HG03354 (cell line): Measurements from ENCODE around the gene SNCB.

ENCODE experiments used
- ATAC-seq: cut with Tn5 transposase; IDR thresholded peaks from one replicate; pipeline ENCODE4 v1.9.1; 2021; ENCODE audit warnings: mild to moderate bottlenecking; ENCODE audit not compliant: unreplicated experiment, poor library complexity, severe bottlenecking

SNCB gene

DNA sequence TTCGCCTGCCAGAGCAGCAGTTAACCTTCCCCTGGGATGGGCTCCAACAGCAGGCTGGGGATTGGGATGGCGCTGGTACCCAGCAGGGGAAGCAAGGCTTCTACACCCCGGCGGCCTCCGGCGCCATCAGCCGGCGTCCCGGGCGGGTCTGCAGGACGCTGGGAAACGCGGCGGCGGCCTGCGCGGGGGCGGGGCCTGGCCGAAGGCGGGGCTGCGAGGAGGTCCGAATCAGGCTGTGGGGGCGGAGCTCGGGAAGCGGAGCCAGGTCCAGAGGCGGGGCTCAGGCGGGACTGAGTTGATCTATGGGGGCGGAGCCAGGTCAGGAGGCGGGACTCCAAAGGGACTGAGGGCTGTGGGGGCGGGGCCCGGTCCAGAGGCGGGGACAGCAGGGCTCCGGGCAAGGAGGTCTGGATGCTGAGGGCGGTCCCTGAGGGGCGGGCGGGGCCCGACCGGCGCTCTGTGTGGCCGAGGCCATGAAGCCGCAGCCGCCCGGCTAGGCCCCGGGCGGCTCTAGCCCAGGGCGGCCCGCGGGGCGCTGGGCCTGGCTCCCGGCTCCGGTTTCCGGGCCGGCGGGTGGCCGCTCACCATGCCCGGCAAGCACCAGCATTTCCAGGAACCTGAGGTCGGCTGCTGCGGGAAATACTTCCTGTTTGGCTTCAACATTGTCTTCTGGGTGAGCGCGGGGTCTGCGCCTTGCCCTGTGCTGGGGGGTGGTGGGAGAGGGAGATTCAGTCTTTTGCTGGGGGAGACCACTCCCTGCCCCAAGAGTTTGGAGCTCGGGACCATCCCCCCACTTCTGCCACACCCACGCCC lies 16.9 kb upstream of the SNCB start, which contains the start of gene TSPAN17:
TSS of gene TSPAN17 (plus strand) at position 455 of the 813 bp plus-strand sequence. CDS start at position 587, 132 bp downstream.
- ATAC-seq = peak; percentile 92

DNA sequence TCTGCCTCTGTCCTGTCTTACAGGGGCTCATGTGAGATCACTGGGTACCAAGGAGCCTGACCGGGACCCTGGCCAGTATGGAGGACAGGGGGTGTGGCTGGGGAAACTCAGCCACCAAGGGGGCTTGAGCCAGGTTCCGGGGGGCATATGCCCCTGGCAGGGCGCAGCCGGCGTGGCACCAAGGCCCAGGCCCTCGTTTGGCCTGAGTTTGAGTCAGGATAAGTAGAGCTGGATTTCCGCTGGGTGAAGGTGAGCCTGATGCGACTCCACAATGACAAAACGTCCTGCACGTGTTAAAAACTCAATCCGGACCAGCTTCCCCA lies 16.3 kb upstream of the SNCB start:
- ATAC-seq = no peak

DNA sequence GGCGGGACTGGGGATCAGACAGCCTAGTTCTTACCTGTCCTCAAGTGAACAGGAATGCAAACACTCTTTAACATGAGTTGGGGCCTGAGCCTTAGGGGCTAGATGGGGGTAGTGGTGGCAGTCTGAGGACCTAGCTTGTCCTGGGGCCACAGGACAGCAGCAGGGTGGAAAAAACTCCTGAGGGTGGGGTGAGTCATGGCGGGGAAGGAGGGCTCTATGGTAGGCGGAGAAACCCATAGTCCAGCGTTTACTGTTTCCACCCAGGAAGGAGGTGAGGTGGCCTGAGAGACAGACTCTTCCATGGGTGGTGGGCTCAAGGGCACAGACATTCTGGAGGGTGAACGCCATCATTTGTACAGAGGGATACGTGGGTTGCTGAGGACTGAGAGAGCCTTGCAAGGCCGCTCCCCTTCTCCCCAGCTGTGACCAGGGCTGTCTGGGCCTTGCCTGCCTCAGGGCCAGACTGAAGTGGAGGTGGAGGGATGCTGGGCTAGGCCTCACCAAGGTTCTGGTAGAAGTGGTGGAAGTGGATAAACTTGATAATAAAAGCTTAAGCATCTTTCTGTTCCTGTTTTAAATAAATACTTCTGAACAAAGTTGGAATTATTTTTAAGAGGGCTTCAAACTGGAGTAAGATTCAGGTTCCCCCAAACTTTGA lies 15.8 kb upstream of the SNCB start:
- no peak for ATAC-seq

DNA sequence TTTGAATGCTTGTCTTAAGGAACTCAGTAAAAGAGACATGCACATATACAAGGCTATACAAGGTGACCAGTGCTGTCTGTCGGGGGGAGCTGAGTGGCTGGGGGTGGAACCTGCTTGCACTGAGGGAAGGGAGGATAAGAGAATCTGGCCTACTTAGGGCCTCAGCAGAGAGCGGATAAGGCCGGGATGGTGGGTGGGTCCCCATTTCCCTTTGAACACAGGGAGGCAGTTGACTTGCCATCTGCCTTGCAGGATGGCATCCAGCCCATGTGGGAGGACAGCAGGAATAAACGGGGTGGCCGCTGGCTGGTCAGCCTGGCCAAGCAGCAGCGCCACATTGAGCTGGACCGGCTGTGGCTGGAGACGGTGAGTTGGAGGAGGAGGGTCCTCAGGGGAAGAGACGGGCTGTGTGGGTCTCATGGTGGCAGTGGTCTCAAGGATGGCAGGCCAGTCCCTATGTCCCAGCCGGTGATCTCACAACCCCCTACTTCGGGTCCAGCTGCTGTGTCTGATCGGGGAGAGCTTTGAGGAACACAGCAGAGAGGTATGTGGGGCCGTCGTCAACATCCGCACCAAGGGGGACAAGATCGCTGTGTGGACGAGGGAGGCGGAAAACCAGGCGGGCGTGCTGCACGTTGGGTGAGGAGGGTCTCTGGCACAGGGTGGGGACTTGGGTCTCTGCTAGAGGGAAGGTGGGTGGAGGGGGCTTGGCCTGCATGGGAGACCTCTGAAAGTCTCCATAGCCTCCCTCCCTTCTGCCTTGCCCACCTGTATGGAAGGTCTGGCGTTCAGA lies 14.7 kb upstream of the SNCB start:
- no peak for ATAC-seq

DNA sequence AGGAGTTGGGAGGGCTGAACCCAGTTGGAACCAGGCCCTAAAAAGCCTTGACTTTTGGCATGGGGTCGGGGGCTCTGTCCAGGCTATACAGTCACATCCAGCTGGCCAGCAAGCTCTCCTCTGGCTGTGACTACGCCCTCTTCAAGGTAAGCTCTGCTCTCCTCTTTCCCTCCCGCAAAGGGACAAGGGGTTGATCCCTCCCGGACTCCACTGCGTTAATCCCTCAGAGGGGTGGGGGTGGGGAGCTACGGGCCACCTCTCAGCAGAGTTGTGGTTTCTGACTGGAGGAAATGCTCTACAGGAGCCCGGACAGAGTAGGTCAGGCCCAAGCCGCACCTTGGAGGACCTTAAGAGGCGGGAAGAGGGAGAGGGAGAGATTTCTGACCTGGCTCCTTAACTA lies 14.0 kb upstream of the SNCB start:
- no peak for ATAC-seq

DNA sequence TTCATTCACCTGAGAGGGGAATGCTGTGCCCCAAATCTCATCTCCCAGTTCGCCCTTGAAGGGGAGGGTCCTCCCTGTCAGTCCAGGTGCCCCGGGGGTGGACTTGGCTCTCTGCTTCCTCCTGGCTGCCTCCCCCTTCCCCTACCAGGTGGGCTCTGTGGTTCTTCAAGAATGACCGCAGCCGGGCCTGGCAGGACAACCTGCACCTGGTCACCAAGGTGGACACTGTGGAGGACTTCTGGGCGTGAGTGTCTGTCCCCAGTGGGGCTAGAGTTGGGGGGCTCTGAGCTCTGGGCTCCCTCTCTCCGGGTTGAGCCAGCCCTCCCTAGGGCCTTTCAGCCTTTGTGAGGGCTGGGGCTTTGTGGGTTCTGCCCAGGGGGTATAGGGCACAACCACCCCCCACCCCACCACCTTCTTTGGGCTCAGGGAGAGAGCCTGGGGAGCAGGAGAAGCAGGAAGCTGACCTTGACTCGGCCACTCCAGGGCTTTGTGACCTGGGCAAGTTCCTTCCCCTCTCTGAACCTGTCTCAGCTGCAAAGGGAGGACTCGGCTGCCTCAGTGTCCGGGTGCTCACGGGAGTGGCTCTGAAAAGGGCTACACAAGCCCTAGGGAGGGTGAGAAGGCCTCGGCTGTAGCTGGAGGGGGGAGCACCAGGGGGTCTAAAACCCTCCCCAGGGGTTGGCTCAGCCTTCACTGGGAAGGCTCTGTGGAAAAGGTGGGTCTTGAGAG lies 13.3 kb upstream of the SNCB start:
- ATAC-seq = no peak

DNA sequence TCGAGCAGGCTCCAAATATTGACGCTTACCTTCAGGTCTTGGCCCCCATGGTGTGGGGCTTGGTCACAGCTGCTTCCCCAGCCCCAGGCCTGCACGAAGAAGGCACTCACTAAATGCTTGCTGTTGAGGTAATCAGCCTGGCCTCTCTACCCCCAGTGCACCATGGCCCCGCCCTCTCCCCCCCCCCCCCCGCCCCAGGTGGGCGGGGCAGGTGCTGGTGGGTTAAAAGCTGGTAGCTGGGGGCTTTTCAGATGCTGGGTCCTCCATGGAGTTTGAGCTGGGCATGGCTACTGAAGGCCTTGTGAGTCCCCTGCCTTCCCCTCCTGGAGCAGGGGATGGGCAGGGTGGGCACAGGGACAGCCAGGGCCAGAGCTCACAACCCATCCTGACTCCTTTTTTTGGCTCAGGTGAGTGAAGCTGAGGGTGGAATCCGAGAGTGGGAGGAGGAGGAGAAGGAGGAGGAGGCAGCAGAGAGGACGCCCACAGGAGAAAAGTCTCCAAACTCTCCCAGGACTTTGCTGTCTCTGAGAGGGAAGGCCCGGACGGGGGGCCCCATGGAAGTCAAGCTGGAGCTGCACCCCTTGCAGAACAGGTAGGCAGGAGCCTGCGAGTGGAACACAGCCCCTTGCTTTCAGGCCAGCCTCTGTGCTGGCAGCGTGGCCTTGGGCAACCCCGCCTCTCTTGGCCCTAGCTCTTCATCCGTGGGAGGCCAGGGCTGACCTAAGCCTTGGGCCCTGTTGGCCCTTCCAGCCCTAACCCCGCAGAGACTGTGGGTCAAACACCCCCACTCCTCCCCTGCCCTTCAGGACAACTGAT lies 12.5 kb upstream of the SNCB start:
- ATAC-seq = no peak

DNA sequence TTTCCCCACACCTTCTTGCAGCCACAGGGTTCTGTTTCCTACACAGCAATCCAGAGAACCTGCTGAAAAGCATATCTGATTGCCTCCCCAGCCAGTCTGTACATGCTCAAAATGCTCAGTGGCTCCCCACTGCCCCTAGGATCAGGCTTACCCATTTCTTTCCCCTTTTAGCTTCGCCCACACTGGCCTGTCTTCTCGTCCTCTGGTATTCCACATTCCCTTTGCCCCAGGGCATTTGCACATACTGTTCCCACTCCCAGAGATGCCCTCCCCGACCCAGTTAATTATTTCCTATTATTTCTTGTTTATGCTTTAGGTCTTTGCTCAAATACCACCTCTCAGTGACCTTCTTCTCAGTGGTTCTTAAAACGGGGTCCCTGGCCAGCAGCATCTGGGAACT lies 10.3 kb upstream of the SNCB start:
- ATAC-seq = no peak

DNA sequence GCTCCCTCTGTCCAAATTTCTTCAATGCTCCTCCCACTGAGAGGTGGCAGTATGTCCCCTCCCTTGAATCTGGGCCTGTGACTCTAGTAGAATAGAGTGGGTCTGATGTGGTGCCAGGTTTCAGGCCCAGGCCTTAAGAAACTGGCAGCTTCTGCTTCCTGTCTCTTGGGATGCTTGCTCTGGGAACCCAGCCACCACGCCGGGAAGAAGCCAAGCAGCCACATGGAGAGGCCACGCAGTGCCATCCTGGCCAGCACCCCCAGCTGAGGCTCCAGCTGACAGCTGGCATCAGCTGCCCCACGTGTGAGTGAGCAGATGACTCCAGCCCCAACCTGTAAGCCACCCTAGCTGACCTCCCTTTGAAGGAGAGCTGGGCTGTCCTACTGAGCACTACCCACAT lies 9.6 kb upstream of the SNCB start:
- no peak for ATAC-seq

DNA sequence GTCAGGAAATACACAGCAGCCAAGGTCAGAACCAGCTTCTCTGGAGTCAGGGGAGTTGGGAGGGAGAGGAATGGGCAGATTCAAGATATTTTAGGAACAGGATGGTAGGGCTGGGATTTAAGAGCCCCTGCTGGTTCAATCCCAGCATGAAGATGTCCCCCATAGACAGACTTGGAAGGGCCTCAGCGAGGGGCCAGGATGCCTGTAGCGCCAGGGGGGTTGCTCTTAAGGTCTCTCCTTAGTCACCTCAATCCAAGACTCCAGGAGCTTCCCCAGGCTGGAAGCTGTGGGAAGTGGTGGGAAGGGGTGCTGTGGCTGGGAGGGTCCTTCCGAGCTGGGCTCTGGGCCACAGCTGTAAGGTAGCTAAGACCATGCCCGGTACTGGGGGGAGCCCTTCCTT lies 8.9 kb upstream of the SNCB start:
- ATAC-seq = no peak

DNA sequence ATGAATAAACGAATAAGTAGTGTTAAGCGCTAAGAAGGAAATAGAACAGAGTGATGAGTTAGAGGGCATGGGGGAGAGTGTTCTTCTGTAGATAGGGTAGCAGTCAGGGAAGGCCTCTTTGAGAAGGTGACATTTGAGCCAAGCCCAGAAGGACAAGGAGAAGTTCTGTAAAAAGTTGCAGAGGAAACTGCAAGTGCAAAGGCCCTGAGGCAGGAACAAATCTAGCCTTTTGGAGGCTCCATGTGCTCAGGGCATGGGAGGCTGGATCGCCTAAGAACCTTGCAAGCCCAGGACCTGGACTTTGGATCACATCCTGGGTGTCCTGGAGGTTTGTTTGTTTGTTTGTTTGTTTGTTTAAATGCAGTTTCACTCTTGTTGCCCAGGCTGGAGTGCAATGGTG lies 8.1 kb upstream of the SNCB start:
- ATAC-seq = no peak

DNA sequence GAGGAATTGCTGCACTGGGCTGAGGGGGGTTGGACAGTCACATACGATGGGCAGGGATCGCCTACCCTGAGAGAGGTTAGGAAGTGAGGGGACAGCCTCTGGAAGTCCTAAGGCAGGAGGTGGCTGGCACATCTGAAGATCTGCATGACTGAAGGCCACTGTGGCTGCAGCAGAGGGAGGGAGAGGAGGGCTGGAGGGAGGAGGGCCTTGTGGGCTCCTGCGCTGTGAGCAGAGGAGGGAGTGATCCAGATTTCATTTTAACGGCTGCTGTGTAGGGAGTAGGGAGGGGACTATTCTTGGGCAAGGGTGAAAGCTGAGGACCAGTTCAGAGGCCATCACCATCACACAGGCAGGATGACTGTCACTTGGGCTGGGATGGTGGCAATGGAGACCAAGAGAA lies 7.2 kb upstream of the SNCB start:
- no peak for ATAC-seq

DNA sequence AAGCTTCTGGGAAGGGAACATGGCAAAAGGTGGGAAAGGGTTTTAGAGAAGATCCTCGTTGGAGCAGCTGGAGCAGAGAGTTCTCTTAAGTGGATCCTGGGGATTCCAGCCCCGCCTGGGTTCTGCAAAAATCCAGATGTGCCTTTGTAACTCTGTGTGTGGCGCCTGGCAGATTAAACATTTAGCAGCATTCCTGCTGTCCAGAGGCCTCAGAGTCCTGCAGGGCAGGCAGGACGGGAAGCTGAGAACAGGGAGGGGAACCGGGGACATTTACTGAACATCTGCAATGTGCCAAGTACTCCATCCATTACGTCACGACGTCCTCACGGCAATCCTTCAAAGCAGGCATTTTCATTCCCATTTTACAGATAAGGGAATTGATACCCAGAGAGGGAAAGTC lies 6.1 kb upstream of the SNCB start:
- no peak for ATAC-seq

DNA sequence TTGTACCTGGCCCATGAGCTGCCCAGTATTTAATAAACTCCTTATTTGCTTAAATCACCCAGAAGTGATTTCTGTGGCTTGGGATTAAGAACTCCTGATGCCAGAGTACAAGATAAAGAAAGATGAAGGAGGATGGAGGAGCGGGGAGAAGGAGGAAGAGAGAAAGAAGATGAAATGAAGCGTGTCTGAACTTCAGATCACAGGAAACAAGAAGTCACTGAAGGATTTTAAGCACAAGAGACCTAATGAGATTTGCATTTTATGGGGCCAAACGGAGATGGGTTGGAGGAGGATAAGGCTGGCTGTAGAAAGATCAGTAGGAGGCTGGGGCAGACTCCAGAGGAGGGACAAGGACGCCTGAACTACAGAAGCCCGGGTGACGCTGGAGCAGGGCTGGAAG lies 3.3 kb upstream of the SNCB start:
- ATAC-seq = no peak

DNA sequence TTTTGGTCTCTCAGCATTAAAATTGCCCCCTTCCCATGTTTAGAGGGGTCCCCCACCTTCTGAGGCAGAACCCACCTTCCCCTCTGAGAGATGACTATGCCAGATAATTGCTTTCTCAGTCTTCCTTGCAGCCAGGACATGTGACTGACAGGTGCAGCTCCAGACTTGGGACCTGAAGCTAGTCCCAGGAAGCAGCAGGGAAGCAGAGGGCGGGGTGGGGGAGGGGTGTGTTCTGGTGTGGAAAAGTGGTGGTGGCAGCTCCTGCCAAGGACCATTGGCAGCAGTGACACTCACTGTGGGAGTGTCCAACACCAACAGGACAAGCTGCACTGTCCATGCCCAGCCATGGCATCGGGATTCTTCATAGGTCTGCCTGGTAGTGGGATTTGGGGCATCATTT lies 2.4 kb upstream of the SNCB start:
- no peak for ATAC-seq

DNA sequence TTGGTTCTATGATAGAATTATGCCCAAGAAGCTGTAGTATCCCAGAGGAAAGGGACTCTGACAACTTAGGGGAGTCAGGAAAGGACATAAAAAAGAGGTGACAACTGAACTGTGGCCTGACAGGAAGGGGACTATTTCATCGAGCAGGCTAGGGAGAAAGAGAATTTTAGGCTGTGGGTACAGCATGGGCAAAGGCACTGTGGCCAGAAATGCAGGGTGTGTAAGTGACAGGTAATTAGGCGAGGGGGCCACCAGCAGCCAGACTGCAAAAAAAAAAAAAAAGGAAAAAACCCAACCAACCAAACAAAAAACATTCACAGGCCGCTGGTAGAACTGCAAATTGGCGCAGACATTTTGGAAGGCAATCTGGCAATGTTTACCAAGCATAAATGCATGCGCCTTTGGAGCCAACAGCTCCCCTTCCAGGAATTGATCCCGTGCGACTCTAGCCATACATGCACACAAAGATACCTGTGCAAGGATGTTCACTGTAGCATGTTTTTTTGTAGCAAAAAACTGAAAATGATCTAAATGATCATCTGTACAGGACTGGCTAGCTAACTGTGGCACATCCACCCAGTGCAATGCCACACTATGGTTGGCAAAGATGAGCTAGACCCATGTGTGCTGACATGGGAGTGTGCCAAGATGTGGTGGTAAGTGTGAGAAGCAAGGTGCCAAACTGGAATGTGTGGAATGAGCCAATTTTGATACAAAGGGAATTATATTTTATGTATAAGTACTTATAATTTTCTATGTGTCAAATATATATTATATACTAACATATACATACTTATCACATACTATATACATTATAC lies 1.3 kb upstream of the SNCB start:
- ATAC-seq = no peak

DNA sequence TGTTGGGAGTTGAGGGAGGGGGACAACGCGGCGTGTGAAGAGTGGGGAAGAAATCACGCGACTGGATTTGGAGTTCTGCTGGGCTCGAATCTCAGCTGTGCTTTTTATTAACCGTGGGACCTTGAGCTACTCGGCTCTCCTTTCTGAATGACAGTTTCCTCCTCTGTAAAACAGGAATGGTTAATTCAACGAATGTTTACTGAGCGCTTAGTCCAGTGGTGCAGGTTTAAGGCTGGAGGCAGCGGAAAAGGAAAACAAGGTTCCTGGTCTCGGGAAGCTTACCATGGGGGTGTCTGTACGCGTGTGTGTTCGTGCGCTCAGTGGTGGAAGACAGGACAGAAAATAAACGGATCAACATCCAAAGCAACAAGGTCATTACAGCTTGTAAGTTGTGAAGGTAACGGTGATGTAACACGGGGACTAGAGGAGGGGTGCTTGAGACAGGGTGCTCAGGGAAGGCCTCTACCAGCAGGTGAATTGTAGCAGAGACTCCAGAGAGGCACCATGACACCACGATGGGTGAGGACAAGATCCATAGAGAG lies 418 bp upstream of the SNCB start:
- ATAC-seq = no peak

DNA sequence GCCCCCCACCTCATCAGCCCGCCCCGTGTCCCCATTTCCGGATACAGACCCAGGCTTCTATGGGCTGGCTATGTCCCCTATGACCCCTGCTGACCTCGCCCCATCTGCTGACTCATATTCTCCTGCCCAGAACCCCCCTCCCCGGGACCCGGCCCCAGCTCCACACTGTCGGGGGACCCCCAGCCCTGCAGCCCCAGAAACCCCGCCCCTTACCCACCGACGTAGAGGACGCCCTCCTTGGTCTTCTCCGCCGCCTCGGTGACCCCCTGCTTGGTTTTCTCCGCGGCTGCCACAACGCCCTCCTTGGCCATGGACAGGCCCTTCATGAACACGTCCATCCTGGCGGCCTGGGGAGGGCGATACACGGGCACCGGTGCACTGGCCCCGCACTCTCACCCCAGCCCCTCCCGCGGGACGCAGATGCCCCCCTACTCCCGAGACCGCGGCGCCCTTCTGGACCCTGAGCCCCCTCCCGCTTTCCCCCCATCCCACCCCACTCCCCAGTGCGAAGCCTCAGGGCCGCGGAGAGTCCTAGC lies 949 bp downstream of the SNCB start:
- no peak for ATAC-seq
